ENCODE measurements around the gene HTR3C. TPM values are rescaled to one million over a fixed set of nuclear protein-coding genes. Genes with fewer than 3 reads are reported as not detected.
"Not testable (repeated sequence)": the region's sequence is repeated elsewhere in the genome, so short reads cannot be mapped to it uniquely, and the experiment has no call there.

Gene HTR3C
- total and polyA plus RNA-seq, 7 experiments from 2014 or later = not detected

GRCh38 chr3:184030536-184030935 is 22.3 kb upstream of the HTR3C start:
- no peak overlapping the region for H3K4me3 Mint-ChIP-seq
- ChIA-PET POLR2A (no interaction called here), CTCF (interaction anchor here (1.4 kb wide), 1 partner anchor 13 kb away, joined by 5 read pairs; the partner anchor contains the start of gene ABCC5)
- H3K36me3 Mint-ChIP-seq = no peaks in the 10 kb centered on the region
- intact Hi-C loops (cut with micrococcal nuclease) = no loop called here
- no peak for DNase-seq
- H3K4me1 Mint-ChIP-seq = no peaks in the 10 kb centered on the region
- no peaks in the 10 kb centered on the region for H3K27me3 ChIP-seq (ENCODE audit: control insufficient read depth in 2 of 2, insufficient read depth in 2 of 2, low read length in 2 of 2)
- H3K27ac ChIP-seq (ENCODE audit: low read depth, low read length) = no peak overlapping the region
- H3K27ac Mint-ChIP-seq = no peak overlapping the region
- ATAC-seq = no peak
- peaks cover 0 to 5% (median 0%) of the 10 kb centered on the region in 11 donors for H3K9me3 Mint-ChIP-seq
- H3K27me3 Mint-ChIP-seq = peaks cover 0 to 16% (median 7%) of the 10 kb centered on the region in 5 donors
- no peak overlapping the region for H3K4me3 ChIP-seq (ENCODE audit: low read length)
- no peaks in the 10 kb centered on the region for H3K4me1 ChIP-seq (ENCODE audit: control insufficient read depth in 2 of 2, insufficient read depth in 2 of 2, low read length in 2 of 2)
- H3K36me3 ChIP-seq (ENCODE audit: control insufficient read depth in 2 of 3, insufficient read depth in 3 of 3, low read length in 3 of 3) = no peaks in the 10 kb centered on the region
- H3K9me3 ChIP-seq (ENCODE audit: control insufficient read depth in 2 of 3, low read length in 3 of 3) = no peaks in the 10 kb centered on the region

- Histone ChIP-seq H3K4me3 (ENCODE audit: low read length) (no peak within 1 kb of the TSS), H3K36me3 (ENCODE audit: control insufficient read depth in 2 of 3, insufficient read depth in 3 of 3, low read length in 3 of 3) (no peaks in the 10 kb centered on the region), H3K27ac (ENCODE audit: low read depth, low read length) (no peak within 1 kb of the TSS), H3K4me1 (ENCODE audit: control insufficient read depth in 2 of 2, insufficient read depth in 2 of 2, low read length in 2 of 2) (no peaks in the 10 kb centered on the region), H3K9me3 (ENCODE audit: control insufficient read depth in 2 of 3, low read length in 3 of 3) (no peaks in the 10 kb centered on the region), H3K27me3 (ENCODE audit: control insufficient read depth in 2 of 2, insufficient read depth in 2 of 2, low read length in 2 of 2) (no peaks in the 10 kb centered on the region)
- ChIA-PET CTCF (no interaction called here), POLR2A (no interaction called here)
- no peaks in the 10 kb centered on the region for H3K4me1 Mint-ChIP-seq
- no peaks in the 10 kb centered on the region for H3K36me3 Mint-ChIP-seq
- H3K27me3 Mint-ChIP-seq = peaks cover 0 to 16% (median 7%) of the 10 kb centered on the region in 5 donors
- no peak within 1 kb of the TSS for H3K4me3 Mint-ChIP-seq
- intact Hi-C loops (cut with micrococcal nuclease) = no loop called here
- DNase-seq (no peak), ATAC-seq (no peak)
- peaks cover 0 to 5% (median 0%) of the 10 kb centered on the region in 11 donors for H3K9me3 Mint-ChIP-seq
- no peak within 1 kb of the TSS for H3K27ac Mint-ChIP-seq
Measured at GRCh38 chr3:184031187-184031792, 21.6 kb upstream of the HTR3C start, which contains the start of gene HTR3D. Gene HTR3D (plus strand): TSS chr3:184031742. CDS start chr3:184031742, 0 bp downstream.

GRCh38 chr3:184037816-184038215 is 15.0 kb upstream of the HTR3C start:
- Histone ChIP-seq H3K9me3 (ENCODE audit: control insufficient read depth in 2 of 3, low read length in 3 of 3) (no peaks in the 10 kb centered on the region), H3K27ac (ENCODE audit: low read depth, low read length) (no peak overlapping the region), H3K4me1 (ENCODE audit: control insufficient read depth in 2 of 2, insufficient read depth in 2 of 2, low read length in 2 of 2) (no peaks in the 10 kb centered on the region), H3K27me3 (ENCODE audit: control insufficient read depth in 2 of 2, insufficient read depth in 2 of 2, low read length in 2 of 2) (no peaks in the 10 kb centered on the region), H3K4me3 (ENCODE audit: low read length) (no peak overlapping the region), H3K36me3 (ENCODE audit: control insufficient read depth in 2 of 3, insufficient read depth in 3 of 3, low read length in 3 of 3) (no peaks in the 10 kb centered on the region)
- ChIA-PET CTCF (no interaction called here), POLR2A (no interaction called here)
- H3K4me1 Mint-ChIP-seq = no peaks in the 10 kb centered on the region
- no peak overlapping the region for H3K4me3 Mint-ChIP-seq
- DNase-seq (no peak), ATAC-seq (no peak)
- H3K36me3 Mint-ChIP-seq = no peaks in the 10 kb centered on the region
- no peak overlapping the region for H3K27ac Mint-ChIP-seq
- peaks cover 0 to 4% (median 0%) of the 10 kb centered on the region in 5 donors for H3K27me3 Mint-ChIP-seq
- H3K9me3 Mint-ChIP-seq = no peaks in the 10 kb centered on the region
- intact Hi-C loops (cut with micrococcal nuclease) = loop anchor here in 1 of 2 donors (5.0 kb wide), 1 partner anchor 214 kb away; no protein-coding TSS in a partner anchor

DNA sequence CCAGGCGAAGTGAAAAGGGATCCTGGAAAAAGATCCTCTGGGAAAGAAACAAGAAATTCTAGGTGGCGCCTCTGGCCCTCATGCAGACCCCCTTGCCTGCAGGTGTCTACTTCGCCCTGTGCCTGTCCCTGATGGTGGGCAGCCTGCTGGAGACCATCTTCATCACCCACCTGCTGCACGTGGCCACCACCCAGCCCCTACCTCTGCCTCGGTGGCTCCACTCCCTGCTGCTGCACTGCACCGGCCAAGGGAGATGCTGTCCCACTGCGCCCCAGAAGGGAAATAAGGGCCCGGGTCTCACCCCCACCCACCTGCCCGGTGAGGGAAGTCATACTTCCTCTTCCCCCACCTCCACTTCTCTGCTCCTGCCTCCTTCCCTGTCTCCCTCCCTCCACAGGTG is 14.5 kb upstream of the HTR3C start:
- H3K27ac ChIP-seq (ENCODE audit: low read depth, low read length); H3K27ac Mint-ChIP-seq; CTCF ChIA-PET; H3K9me3 ChIP-seq (ENCODE audit: control insufficient read depth in 2 of 3, low read length in 3 of 3); H3K4me1 Mint-ChIP-seq; H3K27me3 Mint-ChIP-seq; H3K36me3 ChIP-seq (ENCODE audit: control insufficient read depth in 2 of 3, insufficient read depth in 3 of 3, low read length in 3 of 3); H3K4me3 ChIP-seq (ENCODE audit: low read length); H3K9me3 Mint-ChIP-seq; ATAC-seq; DNase-seq; H3K27me3 ChIP-seq (ENCODE audit: control insufficient read depth in 2 of 2, insufficient read depth in 2 of 2, low read length in 2 of 2); H3K4me3 Mint-ChIP-seq; POLR2A ChIA-PET; H3K36me3 Mint-ChIP-seq; H3K4me1 ChIP-seq (ENCODE audit: control insufficient read depth in 2 of 2, insufficient read depth in 2 of 2, low read length in 2 of 2): not testable (repeated sequence)
- intact Hi-C loops (cut with micrococcal nuclease) = loop anchor here in 1 of 2 donors (5.0 kb wide), 1 partner anchor 214 kb away; no protein-coding TSS in a partner anchor

- Histone ChIP-seq H3K4me1 (ENCODE audit: control insufficient read depth in 2 of 2, insufficient read depth in 2 of 2, low read length in 2 of 2) (no peaks in the 10 kb centered on the region), H3K4me3 (ENCODE audit: low read length) (no peak overlapping the region), H3K36me3 (ENCODE audit: control insufficient read depth in 2 of 3, insufficient read depth in 3 of 3, low read length in 3 of 3) (no peaks in the 10 kb centered on the region), H3K27ac (ENCODE audit: low read depth, low read length) (no peak overlapping the region), H3K27me3 (ENCODE audit: control insufficient read depth in 2 of 2, insufficient read depth in 2 of 2, low read length in 2 of 2) (no peaks in the 10 kb centered on the region), H3K9me3 (ENCODE audit: control insufficient read depth in 2 of 3, low read length in 3 of 3) (no peaks in the 10 kb centered on the region)
- H3K36me3 Mint-ChIP-seq = no peaks in the 10 kb centered on the region
- no peak overlapping the region for H3K4me3 Mint-ChIP-seq
- intact Hi-C loops (cut with micrococcal nuclease) = loop anchor here in 1 of 2 donors (5.0 kb wide), 1 partner anchor 213 kb away; no protein-coding TSS in a partner anchor
- ChIA-PET POLR2A (no interaction called here), CTCF (no interaction called here)
- H3K27me3 Mint-ChIP-seq = no peaks in the 10 kb centered on the region
- ATAC-seq = no peak
- no peaks in the 10 kb centered on the region for H3K4me1 Mint-ChIP-seq
- H3K27ac Mint-ChIP-seq = no peak overlapping the region
- no peak for DNase-seq
- H3K9me3 Mint-ChIP-seq = no peaks in the 10 kb centered on the region
Measured at GRCh38 chr3:184039414-184039813, 13.4 kb upstream of the HTR3C start.

DNA sequence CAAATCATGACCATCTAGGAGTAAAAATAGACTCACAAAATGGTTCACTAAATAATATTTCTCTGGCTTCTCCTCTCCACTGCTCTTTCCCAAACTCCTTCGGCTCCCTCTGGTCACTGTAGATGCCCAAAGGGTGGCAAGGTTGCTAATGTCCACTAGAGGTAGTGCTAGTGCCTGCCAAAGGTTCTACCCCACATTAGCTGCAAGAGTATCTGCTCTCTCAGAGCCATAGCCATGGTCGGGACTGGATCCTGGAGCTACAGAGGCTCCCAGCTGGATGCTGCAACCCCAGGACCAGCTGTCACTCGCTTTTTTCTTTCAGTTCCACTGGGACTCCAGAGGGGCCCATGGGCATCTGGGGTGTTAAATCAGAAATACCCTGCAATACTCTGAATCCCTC is 12.8 kb upstream of the HTR3C start:
- Histone ChIP-seq H3K9me3 (ENCODE audit: control insufficient read depth in 2 of 3, low read length in 3 of 3) (no peaks in the 10 kb centered on the region), H3K36me3 (ENCODE audit: control insufficient read depth in 2 of 3, insufficient read depth in 3 of 3, low read length in 3 of 3) (no peaks in the 10 kb centered on the region), H3K27ac (ENCODE audit: low read depth, low read length) (no peak overlapping the region), H3K4me3 (ENCODE audit: low read length) (no peak overlapping the region), H3K27me3 (ENCODE audit: control insufficient read depth in 2 of 2, insufficient read depth in 2 of 2, low read length in 2 of 2) (no peaks in the 10 kb centered on the region), H3K4me1 (ENCODE audit: control insufficient read depth in 2 of 2, insufficient read depth in 2 of 2, low read length in 2 of 2) (no peaks in the 10 kb centered on the region)
- Mint-ChIP-seq H3K4me1 (no peaks in the 10 kb centered on the region), H3K27ac (no peak overlapping the region), H3K4me3 (no peak overlapping the region), H3K9me3 (no peaks in the 10 kb centered on the region), H3K27me3 (peaks cover 0 to 4% (median 0%) of the 10 kb centered on the region in 5 donors), H3K36me3 (no peaks in the 10 kb centered on the region)
- DNase-seq (no peak), ATAC-seq (no peak)
- ChIA-PET CTCF (no interaction called here), POLR2A (no interaction called here)
- intact Hi-C loops (cut with micrococcal nuclease) = no loop called here

DNA sequence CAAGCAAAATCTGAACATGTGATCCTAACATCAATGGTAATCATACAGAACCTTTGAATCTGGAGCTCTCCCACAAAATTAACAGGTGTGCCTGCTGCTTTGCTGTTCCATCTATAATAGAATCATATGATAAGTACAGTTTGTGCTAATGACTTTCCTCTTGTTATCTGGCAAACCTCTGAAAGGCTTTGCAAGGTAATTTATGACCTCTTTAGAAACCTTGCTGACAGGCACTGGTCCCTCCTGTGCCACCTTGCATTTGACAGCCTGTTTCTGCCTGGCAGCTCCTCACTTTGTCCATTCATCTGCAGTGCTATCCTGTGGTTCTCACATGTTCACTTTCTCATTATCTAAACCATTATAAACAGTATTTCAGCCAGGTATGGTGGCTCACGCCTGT is 10.2 kb upstream of the HTR3C start:
- H3K9me3 Mint-ChIP-seq = no peaks in the 10 kb centered on the region
- no peaks in the 10 kb centered on the region for H3K36me3 ChIP-seq (ENCODE audit: control insufficient read depth in 2 of 3, insufficient read depth in 3 of 3, low read length in 3 of 3)
- no peaks in the 10 kb centered on the region for H3K36me3 Mint-ChIP-seq
- H3K4me3 Mint-ChIP-seq = no peak overlapping the region
- DNase-seq (no peak), ATAC-seq (no peak)
- ChIA-PET POLR2A (interaction anchor here (0.7 kb wide), 1 partner anchor 1682 kb away, joined by 6 read pairs; no protein-coding TSS in a partner anchor), CTCF (no interaction called here)
- H3K4me1 ChIP-seq (ENCODE audit: control insufficient read depth in 2 of 2, insufficient read depth in 2 of 2, low read length in 2 of 2) = no peaks in the 10 kb centered on the region
- intact Hi-C loops (cut with micrococcal nuclease) = no loop called here
- no peaks in the 10 kb centered on the region for H3K27me3 ChIP-seq (ENCODE audit: control insufficient read depth in 2 of 2, insufficient read depth in 2 of 2, low read length in 2 of 2)
- no peak overlapping the region for H3K27ac Mint-ChIP-seq
- no peaks in the 10 kb centered on the region for H3K9me3 ChIP-seq (ENCODE audit: control insufficient read depth in 2 of 3, low read length in 3 of 3)
- H3K4me1 Mint-ChIP-seq = no peaks in the 10 kb centered on the region
- H3K4me3 ChIP-seq (ENCODE audit: low read length) = no peak overlapping the region
- H3K27me3 Mint-ChIP-seq = peaks cover 0 to 5% (median 0%) of the 10 kb centered on the region in 5 donors
- H3K27ac ChIP-seq (ENCODE audit: low read depth, low read length) = no peak overlapping the region
